AG04450 (cell line): Measurements from ENCODE around the gene THUMPD1. TPM values are rescaled to one million over a fixed set of nuclear protein-coding genes. Genes with fewer than 3 reads are reported as not detected.
"Not testable (repeated sequence)": the region's sequence is repeated elsewhere in the genome, so short reads cannot be mapped to it uniquely, and the experiment has no call there.

Experiments used
- CTCF ChIA-PET: fragments of 300-600, 350-600 bp; formaldehyde crosslinking; extraction: SDS; loops from one replicate; lab custom pipeline; 2022; ENCODE audit warnings: antibody characterized with exemption, inconsistent platforms; lab: Charles Lee
- POLR2A ChIA-PET: fragments of 350-600 bp; formaldehyde crosslinking; extraction: SDS; loops from one replicate; lab custom pipeline; 2021; ENCODE audit warnings: antibody characterized with exemption, inconsistent platforms; lab: Yijun Ruan, JAX
- DNase-seq: peaks from one replicate; pipeline ENCODE4 v3.0.0-alpha.2; 2011; ENCODE audit warnings: low read depth, low spot score
- H3K27ac ChIP-seq: one replicate; pipeline ENCODE4 v1.5.1; 2012; ENCODE audit warnings: low read depth, low read length, control low read depth
- H3K27me3 ChIP-seq: one replicate; pipeline ENCODE4 v1.6.0; 2012; ENCODE audit warnings: low read length; ENCODE audit not compliant: control insufficient read depth, insufficient read depth
- H3K4me3 ChIP-seq: 2 replicates; pipeline ENCODE4 v1.5.1; 2011; ENCODE audit warnings: mild to moderate bottlenecking, low read depth, low read length, control low read depth
- H3K9me3 ChIP-seq: 2 replicates; pipeline ENCODE4 v1.5.1; 2012; ENCODE audit warnings: low read length; ENCODE audit not compliant: control insufficient read depth, insufficient read depth
- CTCF ChIP-seq: IDR thresholded peaks from 2 replicates; pipeline ENCODE4 v1.5.1; 2011; ENCODE audit warnings: low read depth, low read length, control low read depth, inconsistent platforms
- polyA plus RNA-seq: library from polyadenylated mRNA; depleted of rRNA; stranded (reverse); fragments of >200 nt; gene quantifications from 2 replicates; pipeline ENCODE4 v1.2.3, GENCODE V29; 2011

Gene THUMPD1
- polyA plus RNA-seq, 1 experiment = 26.8 TPM

- Histone ChIP-seq H3K4me3 (no peak overlapping the region), H3K9me3 (no peaks in the 10 kb centered on the region), H3K27me3 (no peaks in the 10 kb centered on the region), H3K27ac (no peak overlapping the region)
- ChIA-PET POLR2A (no interaction called here), CTCF (no interaction called here)
- no peak for DNase-seq
- no peak for TF ChIP-seq CTCF
These were observed 30.2 kb downstream of the THUMPD1 start for GRCh38 chr16:20711277-20711911.

- POLR2A ChIA-PET, H3K4me3 ChIP-seq, DNase-seq, H3K27ac ChIP-seq, H3K9me3 ChIP-seq, CTCF ChIA-PET, H3K27me3 ChIP-seq: not testable (repeated sequence)
These were observed 33.5 kb downstream of the THUMPD1 start for GRCh38 chr16:20708129-20708528.

- no peak for DNase-seq
- ChIA-PET POLR2A (no interaction called here), CTCF (no interaction called here)
- Histone ChIP-seq H3K27me3 (no peaks in the 10 kb centered on the region), H3K9me3 (no peaks in the 10 kb centered on the region), H3K27ac (no peak overlapping the region), H3K4me3 (no peak overlapping the region)
- TF ChIP-seq CTCF = no peak
These were observed 34.2 kb downstream of the THUMPD1 start for GRCh38 chr16:20707461-20707860.

- H3K27ac ChIP-seq, H3K27me3 ChIP-seq, H3K9me3 ChIP-seq, H3K4me3 ChIP-seq, DNase-seq, CTCF ChIA-PET, POLR2A ChIA-PET: not testable (repeated sequence)
These were observed 35.6 kb downstream of the THUMPD1 start for GRCh38 chr16:20705972-20706371.

GRCh38 chr16:20704281-20704680 is 37.3 kb downstream of the THUMPD1 start:
- no peak for DNase-seq
- CTCF ChIA-PET = no interaction called here

GRCh38 chr16:20701692-20702091 is 39.9 kb downstream of the THUMPD1 start:
- H3K27me3 ChIP-seq, DNase-seq, CTCF ChIA-PET, POLR2A ChIA-PET, H3K27ac ChIP-seq, H3K9me3 ChIP-seq, H3K4me3 ChIP-seq: not testable (repeated sequence)

More at GRCh38 chr16:20704281-20704680, 37.3 kb downstream of the THUMPD1 start:
- no peak overlapping the region for H3K4me3 ChIP-seq
- TF ChIP-seq CTCF = no peak
- H3K27ac ChIP-seq = no peak overlapping the region
- no peaks in the 10 kb centered on the region for H3K27me3 ChIP-seq
- H3K9me3 ChIP-seq = no peaks in the 10 kb centered on the region
- POLR2A ChIA-PET = no interaction called here
